ENCODE results near the gene GPNMB. TPM values are rescaled to one million over a fixed set of nuclear protein-coding genes. Genes with fewer than 3 reads are reported as not detected.

Gene GPNMB
- total and polyA plus RNA-seq, 10 of the 15 experiments (the other 5 are each of a cell fraction or from before 2014, with no cell fraction given) = 5.9 to 22.3 (median 10.0) TPM

DNA sequence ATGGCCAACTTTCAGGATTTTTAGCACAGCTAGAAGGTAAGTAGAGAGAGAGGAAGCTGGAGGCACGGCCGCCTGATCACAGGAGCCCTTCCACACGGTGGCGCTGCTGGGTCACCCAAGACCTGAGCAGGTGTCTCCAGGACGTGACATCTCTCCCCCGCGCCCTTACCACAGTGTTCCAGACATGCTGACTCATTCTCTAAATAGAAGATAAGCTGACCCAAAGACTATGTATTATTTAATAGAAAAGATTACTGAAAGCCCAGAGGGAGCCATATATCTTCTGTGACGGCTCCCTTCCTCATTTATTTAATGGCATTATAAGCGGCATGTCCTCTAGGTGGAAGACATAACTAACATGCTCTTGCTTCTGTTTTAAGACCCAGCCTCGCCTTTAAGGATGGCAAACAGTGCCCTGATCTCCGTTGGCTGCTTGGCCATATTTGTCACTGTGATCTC, 26.6 kb downstream of the GPNMB start (continued):
- peak; percentile 82 for TF ChIP-seq MXI1 (IDR thresholded peaks at IDR 0.05; ENCODE audit: low read depth, low read length)
- TF ChIP-seq, protein P1, sequence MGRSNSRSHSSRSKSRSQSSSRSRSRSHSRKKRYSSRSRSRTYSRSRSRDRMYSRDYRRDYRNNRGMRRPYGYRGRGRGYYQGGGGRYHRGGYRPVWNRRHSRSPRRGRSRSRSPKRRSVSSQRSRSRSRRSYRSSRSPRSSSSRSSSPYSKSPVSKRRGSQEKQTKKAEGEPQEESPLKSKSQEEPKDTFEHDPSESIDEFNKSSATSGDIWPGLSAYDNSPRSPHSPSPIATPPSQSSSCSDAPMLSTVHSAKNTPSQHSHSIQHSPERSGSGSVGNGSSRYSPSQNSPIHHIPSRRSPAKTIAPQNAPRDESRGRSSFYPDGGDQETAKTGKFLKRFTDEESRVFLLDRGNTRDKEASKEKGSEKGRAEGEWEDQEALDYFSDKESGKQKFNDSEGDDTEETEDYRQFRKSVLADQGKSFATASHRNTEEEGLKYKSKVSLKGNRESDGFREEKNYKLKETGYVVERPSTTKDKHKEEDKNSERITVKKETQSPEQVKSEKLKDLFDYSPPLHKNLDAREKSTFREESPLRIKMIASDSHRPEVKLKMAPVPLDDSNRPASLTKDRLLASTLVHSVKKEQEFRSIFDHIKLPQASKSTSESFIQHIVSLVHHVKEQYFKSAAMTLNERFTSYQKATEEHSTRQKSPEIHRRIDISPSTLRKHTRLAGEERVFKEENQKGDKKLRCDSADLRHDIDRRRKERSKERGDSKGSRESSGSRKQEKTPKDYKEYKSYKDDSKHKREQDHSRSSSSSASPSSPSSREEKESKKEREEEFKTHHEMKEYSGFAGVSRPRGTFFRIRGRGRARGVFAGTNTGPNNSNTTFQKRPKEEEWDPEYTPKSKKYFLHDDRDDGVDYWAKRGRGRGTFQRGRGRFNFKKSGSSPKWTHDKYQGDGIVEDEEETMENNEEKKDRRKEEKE (IDR thresholded peaks at IDR 0.05) = no peak
- TF ChIP-seq YY1 (IDR thresholded peaks at IDR 0.05; ENCODE audit: low read depth, low read length) = peak; percentile 65; the same call in 1 of the 2 replicates
- no peak for TF ChIP-seq FOXK2 (IDR thresholded peaks at IDR 0.05)
- no peak for TF ChIP-seq BCL11A (IDR thresholded peaks at IDR 0.05; ENCODE audit: low read depth, low read length)
- no peak for TF ChIP-seq MYB (IDR thresholded peaks at IDR 0.05; ENCODE audit: borderline replicate concordance, low read depth, low read length)
- TF ChIP-seq EZH2 (IDR thresholded peaks at IDR 0.05; ENCODE audit: borderline replicate concordance, control insufficient read depth, low read depth, low read length) = no peak
- TF ChIP-seq TBL1XR1 (IDR thresholded peaks at IDR 0.05; ENCODE audit: low read depth, low read length) = 0 out of 2 replicates have a peak, but pooled peaks have one; percentile 52
- TF ChIP-seq, protein P2, sequence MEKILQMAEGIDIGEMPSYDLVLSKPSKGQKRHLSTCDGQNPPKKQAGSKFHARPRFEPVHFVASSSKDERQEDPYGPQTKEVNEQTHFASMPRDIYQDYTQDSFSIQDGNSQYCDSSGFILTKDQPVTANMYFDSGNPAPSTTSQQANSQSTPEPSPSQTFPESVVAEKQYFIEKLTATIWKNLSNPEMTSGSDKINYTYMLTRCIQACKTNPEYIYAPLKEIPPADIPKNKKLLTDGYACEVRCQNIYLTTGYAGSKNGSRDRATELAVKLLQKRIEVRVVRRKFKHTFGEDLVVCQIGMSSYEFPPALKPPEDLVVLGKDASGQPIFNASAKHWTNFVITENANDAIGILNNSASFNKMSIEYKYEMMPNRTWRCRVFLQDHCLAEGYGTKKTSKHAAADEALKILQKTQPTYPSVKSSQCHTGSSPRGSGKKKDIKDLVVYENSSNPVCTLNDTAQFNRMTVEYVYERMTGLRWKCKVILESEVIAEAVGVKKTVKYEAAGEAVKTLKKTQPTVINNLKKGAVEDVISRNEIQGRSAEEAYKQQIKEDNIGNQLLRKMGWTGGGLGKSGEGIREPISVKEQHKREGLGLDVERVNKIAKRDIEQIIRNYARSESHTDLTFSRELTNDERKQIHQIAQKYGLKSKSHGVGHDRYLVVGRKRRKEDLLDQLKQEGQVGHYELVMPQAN (conservative IDR thresholded peaks at IDR 0.05) = 0 out of 2 replicates have a peak, but pooled peaks have one; percentile 34
- TF ChIP-seq RELA (IDR thresholded peaks at IDR 0.05; ENCODE audit: borderline replicate concordance, partially characterized antibody) = no peak
- no peak for TF ChIP-seq SIX5 (IDR thresholded peaks at IDR 0.05; ENCODE audit: low read depth, low read length, severe bottlenecking)
- TF ChIP-seq, protein P3, sequence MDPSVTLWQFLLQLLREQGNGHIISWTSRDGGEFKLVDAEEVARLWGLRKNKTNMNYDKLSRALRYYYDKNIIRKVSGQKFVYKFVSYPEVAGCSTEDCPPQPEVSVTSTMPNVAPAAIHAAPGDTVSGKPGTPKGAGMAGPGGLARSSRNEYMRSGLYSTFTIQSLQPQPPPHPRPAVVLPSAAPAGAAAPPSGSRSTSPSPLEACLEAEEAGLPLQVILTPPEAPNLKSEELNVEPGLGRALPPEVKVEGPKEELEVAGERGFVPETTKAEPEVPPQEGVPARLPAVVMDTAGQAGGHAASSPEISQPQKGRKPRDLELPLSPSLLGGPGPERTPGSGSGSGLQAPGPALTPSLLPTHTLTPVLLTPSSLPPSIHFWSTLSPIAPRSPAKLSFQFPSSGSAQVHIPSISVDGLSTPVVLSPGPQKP (IDR thresholded peaks at IDR 0.05; ENCODE audit: low read depth, low read length) = no peak
- peak; percentile 51; the same call in 1 of the 2 replicates for TF ChIP-seq RELB (IDR thresholded peaks at IDR 0.05; ENCODE audit: low read depth)
- no peak for TF ChIP-seq SREBF2 (IDR thresholded peaks at IDR 0.05; ENCODE audit: low read length)
- peak; percentile 52; the same call in 1 of the 2 replicates for TF ChIP-seq CHD2 (IDR thresholded peaks at IDR 0.05; ENCODE audit: borderline replicate concordance, low read depth, low read length)
- TF ChIP-seq CREB1 (IDR thresholded peaks at IDR 0.05; ENCODE audit: low read depth) = peak; percentile 78
- no peak for TF ChIP-seq RAD51 (IDR thresholded peaks at IDR 0.05)

Data from GM12878 (cell line).